ENCODE data around the gene FLRT2.

Gene FLRT2

DNA sequence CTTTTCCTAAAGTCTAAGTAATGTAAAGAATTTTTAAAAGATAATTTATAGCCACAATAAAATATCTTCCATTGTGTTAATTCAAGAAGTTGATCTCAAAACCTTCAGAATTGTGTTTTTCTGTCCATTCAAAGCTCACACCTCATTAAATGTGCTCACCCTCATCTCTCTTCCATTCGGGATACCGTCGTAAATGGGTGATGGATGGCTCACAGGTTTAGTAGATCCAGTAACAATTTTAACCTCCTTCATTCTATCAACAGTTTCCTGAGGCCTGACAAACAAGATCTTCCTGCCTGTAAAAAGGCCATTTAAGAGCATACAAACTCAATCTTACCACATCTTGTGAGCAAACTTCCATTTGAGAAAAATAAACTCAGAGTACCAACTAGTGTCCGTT, 9.4 kb upstream of the FLRT2 start:
- H3K9me3 Mint-ChIP-seq, result no peaks in the 10 kb centered on the region
- H3K27me3 Mint-ChIP-seq, result no peaks in the 10 kb centered on the region
- H3K4me3 Mint-ChIP-seq, result no peak overlapping the region
- H3K4me1 Mint-ChIP-seq, result no peaks in the 10 kb centered on the region
- H3K36me3 Mint-ChIP-seq, result no peaks in the 10 kb centered on the region
- CTCF ChIA-PET, result no interaction called here
- no peak for DNase-seq
- H3K27ac Mint-ChIP-seq, result no peak overlapping the region

- Mint-ChIP-seq H3K27ac (no peak overlapping the region), H3K36me3 (no peaks in the 10 kb centered on the region), H3K4me1 (no peaks in the 10 kb centered on the region), H3K4me3 (no peak overlapping the region), H3K9me3 (no peaks in the 10 kb centered on the region), H3K27me3 (peaks cover 3% of the 10 kb centered on the region)
- CTCF ChIA-PET, result no interaction called here
- no peak for DNase-seq
Observed at GRCh38 chr14:85523624-85524023, 6.3 kb upstream of the FLRT2 start.

DNA sequence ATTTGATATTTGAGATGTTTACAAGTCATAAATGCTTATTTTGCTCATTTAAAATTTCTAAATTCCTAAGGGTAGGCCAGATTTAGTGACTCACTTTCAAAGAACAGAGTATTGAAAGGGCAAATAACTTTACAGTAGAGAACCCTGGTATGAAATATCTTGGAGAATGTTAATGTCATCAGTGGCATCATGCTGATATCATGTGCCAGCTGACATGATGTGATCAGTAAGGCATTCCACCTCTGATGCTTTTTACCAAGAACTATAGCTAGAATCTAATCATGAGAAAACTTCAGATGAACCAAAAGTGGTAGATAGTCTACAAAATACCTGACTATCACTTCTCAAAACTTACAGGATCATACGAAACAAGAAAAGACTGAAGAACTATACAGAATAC, 2.9 kb upstream of the FLRT2 start:
- H3K36me3 Mint-ChIP-seq, result no peaks in the 10 kb centered on the region
- no peak overlapping the region for H3K4me3 Mint-ChIP-seq
- H3K27ac Mint-ChIP-seq, result no peak overlapping the region
- peaks cover 37% of the 10 kb centered on the region for H3K27me3 Mint-ChIP-seq
- H3K4me1 Mint-ChIP-seq, result peaks cover 5% of the 10 kb centered on the region
- no peaks in the 10 kb centered on the region for H3K9me3 Mint-ChIP-seq
- no peak for DNase-seq
- CTCF ChIA-PET, result no interaction called here

GRCh38 chr14:85527445-85528035, 2.4 kb upstream of the FLRT2 start:
- Mint-ChIP-seq H3K9me3 (no peaks in the 10 kb centered on the region), H3K27me3 (peaks cover 42% of the 10 kb centered on the region), H3K27ac (no peak overlapping the region), H3K4me3 (no peak overlapping the region), H3K36me3 (peaks cover 2% of the 10 kb centered on the region), H3K4me1 (peaks cover 10% of the 10 kb centered on the region)
- CTCF ChIA-PET, result no interaction called here
- no peak for DNase-seq

- Mint-ChIP-seq H3K9me3 (no peaks in the 10 kb centered on the region), H3K4me3 (no peak overlapping the region), H3K27ac (no peak overlapping the region), H3K36me3 (peaks cover 2% of the 10 kb centered on the region), H3K4me1 (peaks cover 14% of the 10 kb centered on the region), H3K27me3 (peaks cover 50% of the 10 kb centered on the region)
- CTCF ChIA-PET, result no interaction called here
- no peak for DNase-seq
Observed at GRCh38 chr14:85528080-85528896, 1.7 kb upstream of the FLRT2 start.

DNA sequence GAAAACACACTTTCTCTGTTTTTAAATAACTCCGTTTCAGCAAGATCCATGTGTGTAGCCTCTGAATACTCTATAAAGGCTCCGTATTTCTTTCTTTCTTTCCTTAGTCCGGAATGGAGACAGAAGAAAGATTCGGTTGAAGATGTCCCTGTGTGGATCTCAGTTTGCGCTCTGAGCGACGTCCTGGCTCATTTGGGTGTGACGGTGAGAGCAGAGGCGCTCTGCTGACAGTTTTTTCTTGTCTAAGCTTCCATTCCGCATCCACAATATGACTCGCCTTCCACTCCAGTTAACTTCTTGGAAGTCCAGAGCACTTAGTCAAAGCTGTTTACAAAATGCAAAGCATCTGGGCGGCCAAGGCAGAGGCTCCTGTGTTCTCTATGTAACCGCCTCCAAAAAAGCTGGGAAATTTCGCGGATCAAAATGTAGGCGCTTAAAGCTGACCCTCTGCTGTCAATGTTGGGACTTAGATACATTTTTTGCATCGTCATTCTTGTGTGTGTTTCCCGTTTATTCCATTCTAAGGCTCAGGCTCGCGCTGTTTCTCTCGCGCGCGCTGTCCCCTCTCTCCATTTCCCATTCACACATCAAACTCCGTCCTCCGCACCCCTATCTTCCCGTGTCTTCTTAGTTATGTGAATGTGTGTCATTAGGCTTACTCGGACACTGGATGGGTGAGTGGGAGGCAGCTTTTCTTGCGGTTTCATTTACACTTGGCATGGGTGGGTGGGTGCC, 880 bp upstream of the FLRT2 start:
- Mint-ChIP-seq H3K4me3 (no peak overlapping the region), H3K4me1 (peaks cover 14% of the 10 kb centered on the region), H3K27me3 (peaks cover 57% of the 10 kb centered on the region), H3K27ac (no peak overlapping the region), H3K9me3 (no peaks in the 10 kb centered on the region), H3K36me3 (peaks cover 2% of the 10 kb centered on the region)
- CTCF ChIA-PET, result no interaction called here
- no peak for DNase-seq

- CTCF ChIA-PET, result no interaction called here
- Mint-ChIP-seq H3K36me3 (peaks cover 2% of the 10 kb centered on the region), H3K9me3 (no peaks in the 10 kb centered on the region), H3K27ac (peak overlapping the region; percentile 22), H3K27me3 (peaks cover 67% of the 10 kb centered on the region), H3K4me3 (no peak overlapping the region), H3K4me1 (peaks cover 14% of the 10 kb centered on the region)
- DNase-seq, result no peak
Observed at GRCh38 chr14:85530626-85531025, 682 bp downstream of the FLRT2 start.

DNA sequence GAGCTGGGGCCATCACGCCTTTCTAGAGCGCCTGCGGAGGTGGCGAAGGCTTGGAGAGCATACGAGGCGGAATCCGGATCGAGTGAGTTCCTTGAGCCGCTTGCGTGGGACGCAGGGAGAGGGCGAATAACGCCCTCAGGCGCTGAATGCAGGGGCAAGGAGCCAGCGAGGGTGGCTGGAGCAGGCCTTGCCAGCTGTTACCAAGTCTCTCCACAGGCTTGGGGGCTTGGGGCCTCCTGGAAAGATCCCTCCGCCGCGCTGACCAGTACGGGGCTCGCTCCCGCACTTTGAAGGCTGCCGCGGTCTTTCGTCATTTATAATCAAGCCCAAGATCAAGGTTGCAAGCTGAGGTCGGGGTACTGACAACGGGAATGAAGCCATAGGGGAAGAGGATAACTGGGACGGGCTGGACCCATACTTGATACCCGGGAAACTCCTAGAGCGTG, 1.2 kb downstream of the FLRT2 start:
- no peak overlapping the region for H3K4me3 Mint-ChIP-seq
- CTCF ChIA-PET, result no interaction called here
- DNase-seq, result no peak

DNA sequence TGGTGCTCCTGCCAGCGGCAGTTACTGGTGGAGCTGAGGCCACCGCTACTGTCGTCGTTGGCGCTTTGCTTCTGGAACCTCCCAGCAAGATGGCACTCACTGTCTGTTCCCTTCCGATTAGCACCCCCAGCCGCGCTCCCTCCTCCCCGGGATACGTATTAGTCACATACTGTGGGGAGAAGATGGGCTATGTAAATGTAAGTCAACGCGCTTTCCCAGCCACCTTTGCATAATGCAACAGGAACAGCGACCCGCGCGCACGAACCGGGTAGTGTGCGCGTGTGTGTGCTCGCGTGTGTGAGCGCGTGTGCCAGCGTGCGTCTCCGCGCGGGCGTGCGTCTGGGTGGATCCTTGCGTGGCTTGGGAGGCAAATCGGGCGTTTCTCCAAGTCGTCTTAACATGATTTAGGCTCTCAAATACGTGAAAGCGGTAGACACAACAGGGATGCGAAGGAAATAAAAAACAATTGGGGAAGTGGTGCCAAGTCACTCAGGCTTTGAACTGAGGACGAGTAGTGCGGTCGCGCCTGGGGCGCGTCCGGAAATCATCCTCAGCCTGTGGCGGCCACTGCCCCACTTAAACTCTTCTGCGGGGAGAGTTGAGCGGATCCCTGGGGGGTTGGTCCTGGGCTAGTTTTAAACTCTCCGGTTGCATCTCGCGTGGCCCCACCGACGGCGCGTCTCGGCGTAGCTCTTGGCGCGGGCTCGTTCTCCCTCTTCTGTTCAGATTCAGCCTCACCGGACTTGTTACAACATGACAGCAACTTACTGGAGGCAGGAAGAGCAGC, 1.8 kb downstream of the FLRT2 start:
- peaks cover 67% of the 10 kb centered on the region for H3K27me3 Mint-ChIP-seq
- H3K9me3 Mint-ChIP-seq, result no peaks in the 10 kb centered on the region
- CTCF ChIA-PET, result no interaction called here
- no peak overlapping the region for H3K4me3 Mint-ChIP-seq
- H3K27ac Mint-ChIP-seq, result peak overlapping the region; percentile 55
- H3K36me3 Mint-ChIP-seq, result peaks cover 2% of the 10 kb centered on the region
- peaks cover 14% of the 10 kb centered on the region for H3K4me1 Mint-ChIP-seq
- no peak for DNase-seq

More for the DNA sequence above, 1.2 kb downstream of the FLRT2 start:
- Mint-ChIP-seq H3K4me1 (peaks cover 14% of the 10 kb centered on the region), H3K27me3 (peaks cover 67% of the 10 kb centered on the region), H3K9me3 (no peaks in the 10 kb centered on the region), H3K27ac (no peak overlapping the region), H3K36me3 (peaks cover 2% of the 10 kb centered on the region)

GRCh38 chr14:85532374-85533022, 2.6 kb downstream of the FLRT2 start:
- no peak overlapping the region for H3K4me3 Mint-ChIP-seq
- CTCF ChIA-PET, result no interaction called here

GRCh38 chr14:85533023-85533860, 3.3 kb downstream of the FLRT2 start:
- Mint-ChIP-seq H3K9me3 (no peaks in the 10 kb centered on the region), H3K27ac (no peak overlapping the region), H3K36me3 (peaks cover 2% of the 10 kb centered on the region), H3K4me1 (peaks cover 14% of the 10 kb centered on the region), H3K4me3 (no peak overlapping the region), H3K27me3 (peaks cover 67% of the 10 kb centered on the region)
- CTCF ChIA-PET, result no interaction called here
- DNase-seq, result no peak

More at GRCh38 chr14:85532374-85533022, 2.6 kb downstream of the FLRT2 start:
- H3K9me3 Mint-ChIP-seq, result no peaks in the 10 kb centered on the region
- no peak overlapping the region for H3K27ac Mint-ChIP-seq
- peaks cover 2% of the 10 kb centered on the region for H3K36me3 Mint-ChIP-seq
- H3K27me3 Mint-ChIP-seq, result peaks cover 67% of the 10 kb centered on the region
- H3K4me1 Mint-ChIP-seq, result peaks cover 14% of the 10 kb centered on the region
- no peak for DNase-seq

DNA sequence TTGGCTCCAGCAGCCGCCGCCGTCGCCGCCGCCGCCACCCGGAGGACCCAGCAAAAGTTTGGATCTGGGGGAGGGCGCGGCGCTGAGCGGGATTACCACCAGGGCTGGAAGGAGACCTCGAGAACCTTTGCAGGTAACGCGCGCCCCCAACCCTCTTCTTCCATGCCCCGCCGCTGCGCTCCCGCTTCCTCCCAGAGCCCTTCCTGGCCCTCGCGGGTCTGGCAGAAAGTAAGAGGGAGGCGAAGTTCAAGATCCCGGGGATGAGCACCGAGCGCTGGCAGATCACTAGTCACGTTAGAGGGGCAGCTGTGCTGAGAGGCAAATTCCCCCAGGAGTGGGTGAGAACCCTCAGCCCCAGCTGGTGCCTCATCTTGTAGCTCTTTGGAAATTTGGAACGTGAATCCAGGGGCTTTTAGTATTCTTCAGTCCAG, 3.9 kb downstream of the FLRT2 start:
- peaks cover 61% of the 10 kb centered on the region for H3K27me3 Mint-ChIP-seq
- no peak overlapping the region for H3K4me3 Mint-ChIP-seq
- peaks cover 14% of the 10 kb centered on the region for H3K4me1 Mint-ChIP-seq
- no peak overlapping the region for H3K27ac Mint-ChIP-seq
- peaks cover 2% of the 10 kb centered on the region for H3K36me3 Mint-ChIP-seq
- no peak for DNase-seq
- CTCF ChIA-PET, result no interaction called here
- H3K9me3 Mint-ChIP-seq, result no peaks in the 10 kb centered on the region

All from activated naive CD4-positive, alpha-beta T cell treated with anti-CD3 and anti-CD28 coated beads, Interleukin-2, amount 10 ng/mL, durations not matched to agents 7 days and 5 days (primary cell).